ENCODE results near the gene MBNL1. TPM values are rescaled to one million over a fixed set of nuclear protein-coding genes. Genes with fewer than 3 reads are reported as not detected.

The MBNL1 gene
- total RNA-seq, 1 experiment from 2014 or later = 117 TPM

- no TSS peak for BruUV-seq (replicated peaks)
- H3K4me1 ChIP-seq (ENCODE audit: insufficient read depth, low read length, poor library complexity, severe bottlenecking) = peaks cover 19% of the 10 kb centered on the region
- H3K36me3 ChIP-seq (ENCODE audit: insufficient read depth, low read length, poor library complexity, severe bottlenecking) = no peaks in the 10 kb centered on the region
- ChIA-PET POLR2A (ENCODE audit: low non-redundant PET) (no interaction called here), CTCF (no interaction called here)
- H3K27ac ChIP-seq (ENCODE audit: low read depth, low read length, poor library complexity, severe bottlenecking) = no peak overlapping the region
- H3K4me3 ChIP-seq (ENCODE audit: low read depth, low read length, poor library complexity, severe bottlenecking) = no peak overlapping the region
- TF ChIP-seq EZH2 (IDR thresholded peaks at IDR 0.05; ENCODE audit: borderline replicate concordance, low read depth, low read length, poor library complexity, severe bottlenecking) (no peak), CTCF (conservative IDR thresholded peaks at IDR 0.05; ENCODE audit: low read depth, low read length) (no peak)
- intact Hi-C loops (cut with micrococcal nuclease; ENCODE audit: unreplicated experiment) = no loop called here
- no peaks in the 10 kb centered on the region for H3K27me3 ChIP-seq (replicated peaks; ENCODE audit: insufficient read depth, low read depth, low read length, poor library complexity)
- no peak for DNase-seq (ENCODE audit: low spot score)
- no peaks in the 10 kb centered on the region for H3K9me3 ChIP-seq (ENCODE audit: low read depth, low read length, poor library complexity, severe bottlenecking)
Measured at GRCh38 chr3:152392272-152392880, 123.6 kb downstream of the MBNL1 start.

DNA sequence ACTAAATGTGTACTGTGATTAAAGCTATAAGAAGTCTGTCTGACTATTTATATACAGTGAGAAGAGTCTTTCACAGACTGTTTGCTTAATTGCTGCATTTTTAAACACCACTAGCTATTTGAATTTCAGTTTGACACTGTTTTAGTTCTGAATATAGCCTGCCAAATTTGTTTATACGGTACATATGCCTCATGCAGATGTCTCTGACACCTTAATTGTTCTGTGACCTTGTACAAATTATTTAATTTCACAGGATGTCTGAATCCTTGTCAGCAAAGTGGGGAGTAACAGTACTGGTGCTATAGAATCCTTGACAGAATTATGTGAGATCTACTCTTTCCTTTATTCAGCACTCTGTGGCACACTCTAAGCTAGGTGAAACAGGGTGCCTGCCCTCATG lies 125.5 kb downstream of the MBNL1 start:
- TF ChIP-seq CTCF (conservative IDR thresholded peaks at IDR 0.05; ENCODE audit: low read depth, low read length) (no peak), EZH2 (IDR thresholded peaks at IDR 0.05; ENCODE audit: borderline replicate concordance, low read depth, low read length, poor library complexity, severe bottlenecking) (no peak)
- Histone ChIP-seq H3K27ac (ENCODE audit: low read depth, low read length, poor library complexity, severe bottlenecking) (no peak overlapping the region), H3K36me3 (ENCODE audit: insufficient read depth, low read length, poor library complexity, severe bottlenecking) (no peaks in the 10 kb centered on the region), H3K4me3 (ENCODE audit: low read depth, low read length, poor library complexity, severe bottlenecking) (no peak overlapping the region), H3K9me3 (ENCODE audit: low read depth, low read length, poor library complexity, severe bottlenecking) (no peaks in the 10 kb centered on the region), H3K4me1 (ENCODE audit: insufficient read depth, low read length, poor library complexity, severe bottlenecking) (peaks cover 28% of the 10 kb centered on the region), H3K27me3 (replicated peaks; ENCODE audit: insufficient read depth, low read depth, low read length, poor library complexity) (no peaks in the 10 kb centered on the region)
- DNase-seq (ENCODE audit: low spot score) = no peak
- ChIA-PET POLR2A (ENCODE audit: low non-redundant PET) (no interaction called here), CTCF (no interaction called here)
- intact Hi-C loops (cut with micrococcal nuclease; ENCODE audit: unreplicated experiment) = no loop called here
- BruUV-seq (replicated peaks) = no TSS peak

- DNase-seq (ENCODE audit: low spot score) = no peak
- BruUV-seq (replicated peaks) = no TSS peak
- no peaks in the 10 kb centered on the region for H3K9me3 ChIP-seq (ENCODE audit: low read depth, low read length, poor library complexity, severe bottlenecking)
- ChIA-PET POLR2A (ENCODE audit: low non-redundant PET) (no interaction called here), CTCF (no interaction called here)
- no peaks in the 10 kb centered on the region for H3K36me3 ChIP-seq (ENCODE audit: insufficient read depth, low read length, poor library complexity, severe bottlenecking)
- peaks cover 29% of the 10 kb centered on the region for H3K4me1 ChIP-seq (ENCODE audit: insufficient read depth, low read length, poor library complexity, severe bottlenecking)
- no peaks in the 10 kb centered on the region for H3K27me3 ChIP-seq (replicated peaks; ENCODE audit: insufficient read depth, low read depth, low read length, poor library complexity)
- H3K4me3 ChIP-seq (ENCODE audit: low read depth, low read length, poor library complexity, severe bottlenecking) = no peak overlapping the region
- no peak overlapping the region for H3K27ac ChIP-seq (ENCODE audit: low read depth, low read length, poor library complexity, severe bottlenecking)
- TF ChIP-seq EZH2 (IDR thresholded peaks at IDR 0.05; ENCODE audit: borderline replicate concordance, low read depth, low read length, poor library complexity, severe bottlenecking) = no peak
- TF ChIP-seq CTCF (conservative IDR thresholded peaks at IDR 0.05; ENCODE audit: low read depth, low read length) = no peak
- intact Hi-C loops (cut with micrococcal nuclease; ENCODE audit: unreplicated experiment) = no loop called here
Measured at GRCh38 chr3:152395764-152396163, 127.0 kb downstream of the MBNL1 start.
